GM04503 (cell line): ENCODE measurements around the gene WNT2.

ENCODE experiments used
- DNase-seq: peaks from one replicate; pipeline ENCODE4 v3.0.0-alpha.2; 2012; ENCODE audit warnings: low read depth

The WNT2 gene

DNA sequence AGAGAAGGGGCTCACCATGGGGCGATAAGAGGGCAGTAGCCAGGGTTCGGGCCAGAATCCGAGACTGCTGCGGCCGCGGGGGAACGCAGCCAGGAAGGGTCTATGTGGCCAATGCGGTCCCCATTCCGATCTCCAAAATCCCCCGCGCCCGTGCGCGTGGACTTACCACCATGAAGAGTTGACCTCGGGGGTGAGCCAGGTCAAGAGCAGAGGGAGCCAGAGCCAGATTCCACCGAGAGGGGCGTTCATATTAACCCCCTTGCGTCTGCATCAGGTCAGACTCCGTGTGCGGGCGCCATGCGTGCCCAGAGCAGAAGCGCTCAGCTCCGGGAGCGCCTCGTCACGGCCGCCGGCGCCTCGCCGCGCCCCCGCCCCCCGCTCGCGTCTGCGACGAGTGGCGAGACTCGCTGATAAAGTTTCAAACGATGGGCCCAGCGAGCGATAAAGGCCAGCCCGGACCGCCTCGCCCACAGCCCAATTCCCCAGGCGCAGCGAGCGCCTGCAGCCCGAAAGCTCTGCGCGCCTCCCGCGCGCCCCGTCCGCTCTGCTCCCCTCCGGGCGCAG lies at the start of gene WNT2:
WNT2 (minus strand) TSS at position 318 of the 564 bp plus-strand sequence; CDS start at position 249, 69 bp downstream.
- DNase-seq: no peak

GRCh38 chr7:117372073-117372472 lies 49.2 kb upstream of the WNT2 start:
- DNase-seq: no peak

GRCh38 chr7:117364339-117365080 lies 41.7 kb upstream of the WNT2 start:
- no peak for DNase-seq

DNA sequence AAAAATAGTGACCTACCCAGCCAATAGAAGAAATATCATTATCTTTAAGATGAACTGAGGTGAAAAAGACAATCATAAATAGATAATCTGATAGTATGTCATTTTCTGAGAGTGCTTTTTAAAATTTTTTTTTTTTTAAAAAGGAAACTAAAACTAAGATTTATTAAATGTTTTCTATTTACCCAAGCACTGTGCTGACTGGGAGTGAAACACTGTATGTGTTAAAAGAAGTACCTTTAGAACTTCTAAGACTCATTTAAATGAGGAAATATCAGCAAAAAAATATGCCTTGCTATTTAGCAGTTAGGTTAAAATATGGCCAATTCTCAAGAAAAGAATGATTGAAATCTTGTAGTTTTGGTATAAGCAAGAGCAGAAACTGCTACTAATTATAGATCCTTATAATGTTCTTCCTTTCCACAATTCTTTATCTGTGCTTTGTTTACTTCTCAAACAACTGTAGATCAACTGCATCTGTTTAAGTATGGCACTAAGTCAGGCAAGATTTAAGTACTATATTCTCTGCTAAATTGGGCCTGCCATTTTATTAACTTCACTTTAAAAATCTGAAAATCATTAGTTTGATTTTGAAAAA lies 39.5 kb upstream of the WNT2 start:
- no peak for DNase-seq

DNA sequence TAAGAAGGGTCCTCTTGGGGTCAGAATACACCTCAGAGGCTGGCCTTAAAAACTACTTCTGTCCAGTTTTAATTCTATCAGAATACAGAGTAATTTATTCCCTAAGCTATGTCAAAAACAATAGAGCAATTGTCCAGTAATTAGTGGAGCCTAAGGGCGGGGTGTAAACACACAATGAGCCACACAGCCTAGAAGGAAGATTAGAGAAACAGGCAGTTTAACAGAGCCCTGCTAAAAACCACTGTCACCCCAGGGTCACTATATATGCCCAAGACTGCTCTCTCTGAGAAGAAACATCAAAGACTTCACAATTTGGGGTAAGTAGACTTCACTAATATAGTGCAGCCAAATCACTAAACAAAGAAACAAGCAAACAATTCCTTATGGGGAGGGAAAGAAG lies 27.2 kb upstream of the WNT2 start:
- DNase-seq: no peak

- no peak for DNase-seq
These were observed 26.7 kb upstream of the WNT2 start for GRCh38 chr7:117349570-117349969.

- DNase-seq: no peak
These were observed 25.3 kb upstream of the WNT2 start for GRCh38 chr7:117347962-117348672.

GRCh38 chr7:117347480-117347879 lies 24.6 kb upstream of the WNT2 start:
- DNase-seq: no peak

DNA sequence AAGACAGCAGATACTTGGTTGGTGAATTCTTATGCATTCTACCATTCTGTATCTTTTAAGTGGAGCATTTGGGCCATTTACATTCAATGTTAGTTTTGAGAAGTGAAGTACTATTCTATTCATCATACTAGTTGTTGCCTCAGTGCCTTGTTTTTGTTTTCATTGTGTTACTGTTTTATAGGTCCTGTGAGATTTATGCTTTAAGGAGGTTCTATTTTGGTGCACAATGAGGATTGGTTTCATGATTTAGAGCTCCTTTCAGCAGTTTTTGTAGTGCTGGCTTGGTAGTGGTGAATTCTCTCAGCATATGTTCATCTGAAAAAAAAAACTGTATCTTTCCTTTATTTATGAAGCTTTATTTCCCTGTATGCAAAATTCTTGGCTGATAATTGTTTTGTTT lies 23.3 kb upstream of the WNT2 start:
- no peak for DNase-seq

GRCh38 chr7:117338020-117338419 lies 15.2 kb upstream of the WNT2 start:
- DNase-seq: no peak

DNA sequence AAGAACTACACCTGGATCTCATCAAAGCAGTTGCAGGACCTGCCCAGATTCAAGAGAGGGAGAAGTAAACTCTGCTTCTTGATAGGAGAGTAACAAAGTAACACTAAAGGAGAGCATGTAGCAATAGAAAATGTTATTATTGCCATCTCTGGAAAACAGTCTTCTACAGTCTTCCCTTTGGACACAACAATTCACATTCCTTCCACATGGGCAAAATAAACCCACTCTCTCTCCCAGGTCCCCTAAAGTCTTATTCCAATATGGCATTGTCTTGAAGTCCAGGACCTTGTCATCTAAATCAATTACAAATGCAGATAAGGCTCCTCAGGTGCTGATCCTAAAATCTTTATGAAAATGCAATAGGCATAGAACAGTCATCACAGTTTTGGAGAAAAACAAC lies 10.3 kb upstream of the WNT2 start:
- no peak for DNase-seq

- DNase-seq: no peak
These were observed 9.2 kb upstream of the WNT2 start for GRCh38 chr7:117332031-117332430.

- DNase-seq: no peak
These were observed 3.0 kb upstream of the WNT2 start for GRCh38 chr7:117325836-117326235.

DNA sequence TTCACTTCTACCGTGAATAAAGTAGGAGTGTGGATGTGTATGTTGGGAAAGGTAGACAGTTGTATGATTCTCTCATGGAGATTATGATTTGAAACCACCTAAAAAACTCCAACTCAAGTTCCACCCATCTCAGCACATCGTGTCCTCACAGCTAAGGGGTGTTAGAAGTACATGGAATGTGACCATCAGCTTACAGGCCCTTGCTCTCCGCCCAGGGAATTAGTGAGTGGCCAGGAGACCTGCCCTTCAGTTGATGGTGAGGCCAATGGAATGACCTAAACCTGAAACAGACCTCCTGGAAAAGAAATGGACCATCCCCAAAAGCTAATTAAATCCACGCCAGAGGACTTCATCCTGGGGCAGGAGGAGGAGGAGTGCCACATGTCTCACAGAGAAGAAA lies 2.1 kb upstream of the WNT2 start:
- no peak for DNase-seq

DNA sequence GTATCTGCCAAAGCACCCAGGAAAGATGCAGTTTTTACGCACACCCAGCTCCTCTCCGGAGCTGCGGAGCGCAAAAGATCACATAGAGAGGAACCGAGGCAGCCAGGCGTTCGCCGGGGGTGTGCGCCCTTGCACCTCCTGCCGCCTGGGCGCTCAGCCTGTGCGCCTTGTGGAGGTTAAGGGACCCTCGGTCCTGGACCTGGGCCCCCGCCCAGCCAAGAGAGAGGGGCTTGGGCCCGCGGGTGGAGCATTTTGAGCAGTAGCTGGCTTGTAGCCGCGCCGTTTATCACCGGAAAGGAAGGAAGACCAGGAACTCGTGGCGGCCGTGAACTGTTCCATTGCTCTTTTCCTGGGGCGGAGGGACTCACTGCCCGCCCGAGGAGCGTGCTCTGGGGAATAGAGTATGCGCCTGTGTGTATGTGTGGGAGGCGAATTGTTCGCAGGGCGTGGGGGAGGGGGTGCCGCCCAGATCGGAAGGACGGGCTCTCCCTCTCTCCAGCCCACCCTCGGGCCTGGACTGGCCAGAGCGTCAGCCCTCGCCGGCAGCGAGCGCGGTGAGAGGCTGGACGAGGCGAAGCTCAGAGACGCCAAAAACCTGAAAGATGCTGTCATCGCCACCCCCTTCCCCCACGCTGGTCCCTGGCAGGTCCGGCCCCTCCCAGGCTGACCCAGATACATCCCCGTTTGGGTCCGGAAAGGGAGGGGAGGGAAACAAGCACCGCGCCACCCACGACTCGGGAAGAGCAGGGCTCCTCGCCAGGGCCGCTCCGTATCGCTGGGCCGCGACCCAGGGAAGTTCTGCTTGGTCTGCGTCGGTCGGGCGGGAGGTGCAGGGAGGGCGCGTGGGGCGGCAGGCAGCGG lies 1.2 kb upstream of the WNT2 start:
- DNase-seq: peak; percentile 27

GRCh38 chr7:117323305-117323850 lies 520 bp upstream of the WNT2 start:
- DNase-seq: no peak

- no peak for DNase-seq
These were observed 2.3 kb downstream of the WNT2 start for GRCh38 chr7:117320523-117320922.

DNA sequence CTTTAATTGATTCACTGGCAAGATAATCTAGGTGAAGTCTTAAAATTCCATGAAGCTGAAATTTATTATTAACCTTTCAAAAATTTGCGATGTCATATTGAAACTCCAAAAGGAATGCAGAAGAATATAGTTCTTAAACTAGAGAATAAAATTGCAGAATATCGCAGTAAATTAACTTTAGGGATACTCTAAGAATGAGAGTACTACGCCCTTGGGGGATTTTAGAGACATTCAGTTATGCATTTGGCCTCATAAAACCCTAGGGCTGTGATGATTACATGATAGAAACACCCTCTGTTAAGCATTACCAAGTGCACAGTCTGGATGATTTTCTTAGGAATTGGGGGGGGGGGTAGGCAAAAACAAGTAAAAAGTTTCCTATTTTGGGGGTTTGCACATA lies 3.7 kb downstream of the WNT2 start:
- DNase-seq: no peak

DNA sequence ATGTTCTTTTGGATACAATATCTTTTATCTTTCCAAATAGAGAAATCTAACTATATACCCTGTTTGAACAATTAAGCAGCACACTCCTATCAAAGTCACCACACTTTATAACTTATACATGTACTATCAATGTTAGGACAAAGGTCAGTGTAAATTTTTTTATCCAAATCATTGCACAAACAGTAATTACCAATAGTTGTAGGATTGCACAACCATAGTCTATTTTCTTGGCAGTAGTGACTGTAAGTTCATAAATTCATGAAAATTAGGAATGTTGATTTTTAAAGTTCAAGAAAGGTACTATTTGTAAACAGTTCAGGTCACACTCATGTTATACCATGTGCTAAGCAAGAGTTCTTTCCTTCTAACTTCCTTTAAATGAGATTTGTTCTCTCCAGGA lies 9.3 kb downstream of the WNT2 start:
- no peak for DNase-seq

DNA sequence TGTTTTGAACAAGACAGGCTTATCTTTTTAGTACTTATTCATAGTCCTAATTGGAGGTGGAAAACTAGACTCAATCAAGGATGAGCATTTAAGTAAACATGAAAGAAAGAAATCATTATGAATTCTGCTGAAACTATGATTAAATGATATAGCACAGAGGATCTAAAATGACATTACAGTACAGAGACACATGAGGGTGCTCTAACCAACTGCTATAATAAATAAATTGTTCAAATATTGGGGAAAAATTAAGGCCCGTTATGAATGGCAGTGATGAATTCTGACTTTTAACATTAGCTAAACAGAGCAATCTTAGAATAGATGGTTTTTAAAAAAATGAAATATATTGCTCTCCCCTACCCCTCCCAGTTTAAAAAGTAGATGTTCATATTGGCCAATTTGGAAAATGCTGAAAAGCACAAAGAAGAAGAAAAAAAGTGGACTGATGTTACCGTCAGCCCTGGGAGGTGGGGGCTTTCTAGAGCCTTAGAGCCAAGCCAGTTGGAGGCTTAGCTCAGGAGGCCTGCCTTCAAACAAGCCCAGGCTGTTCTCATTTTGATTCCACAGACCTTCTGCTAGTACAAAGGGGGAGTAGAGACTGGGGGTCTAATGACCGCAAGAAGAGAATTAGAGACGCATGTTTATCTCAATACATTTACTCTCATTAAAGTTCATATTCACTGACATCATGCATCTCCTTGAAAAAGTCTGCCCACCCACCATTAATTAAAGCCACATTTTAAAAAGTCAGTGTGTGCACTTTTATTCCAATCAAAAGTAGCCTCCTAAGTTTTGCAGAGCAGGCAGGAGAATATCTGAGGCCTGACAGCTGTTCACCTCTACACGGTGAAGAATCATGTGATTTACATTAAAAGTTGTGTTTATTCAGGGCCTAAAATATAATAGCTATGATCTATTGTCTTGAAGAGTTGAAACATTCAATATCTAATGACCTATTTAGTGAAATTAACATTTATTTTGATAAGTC lies 10.0 kb downstream of the WNT2 start:
- DNase-seq: no peak
